H1 (cell line): ENCODE measurements around the gene MGLL. TPM values are rescaled to one million over a fixed set of nuclear protein-coding genes. Genes with fewer than 3 reads are reported as not detected.

ENCODE experiments used
- CTCF ChIA-PET: fragments of 300-600 bp; sonication (Branson Sonifier 250); formaldehyde crosslinking; loops from one replicate; lab custom pipeline; 2021; ENCODE audit not compliant: partially characterized antibody; lab: Charles Lee
- POLR2A ChIA-PET: fragments of 300-600 bp; sonication (Branson Sonifier 250); formaldehyde crosslinking; loops from one replicate; lab custom pipeline; 2021; ENCODE audit warnings: inconsistent platforms; ENCODE audit not compliant: partially characterized antibody; lab: Charles Lee
- DNase-seq, 2 experiments: peaks; one replicate each; pipeline versions ENCODE4 v3.0.0 to v3.0.0-alpha.2; 2010 to 2022; ENCODE audit warnings: low spot score in 2 of 2, low read depth in 1 of 2, mixed read lengths in 1 of 2
- FAIRE-seq: peaks from 2 replicates; lab custom pipeline; 2011; peaks lifted over from hg19 to GRCh38; lab: Jason Lieb, UNC
- H2AFZ ChIP-seq: 2 replicates; pipeline ENCODE4 v1.8.1; 2012; ENCODE audit warnings: low read length, inconsistent platforms
- H2AK5ac ChIP-seq: 2 replicates; pipeline ENCODE4 v1.6.1; 2013; ENCODE audit warnings: low read depth, low read length
- H2BK120ac ChIP-seq: replicated peaks from 2 replicates; pipeline ENCODE3; 2013; ENCODE audit warnings: low read depth, low read length, inconsistent platforms
- H2BK12ac ChIP-seq: 2 replicates; pipeline ENCODE4 v1.6.1; 2013; ENCODE audit warnings: low read depth, low read length
- H2BK15ac ChIP-seq: 2 replicates; pipeline ENCODE4 v1.6.1; 2013; ENCODE audit warnings: low read length
- H2BK20ac ChIP-seq: 2 replicates; pipeline ENCODE4 v1.6.1; 2013; ENCODE audit warnings: low read length
- H2BK5ac ChIP-seq: 2 replicates; pipeline ENCODE4 v1.6.1; 2013; ENCODE audit warnings: low read depth, low read length
- H3K14ac ChIP-seq: 2 replicates; pipeline ENCODE4 v1.6.1; 2013; ENCODE audit warnings: inconsistent platforms; ENCODE audit not compliant: insufficient read length
- H3K18ac ChIP-seq: 2 replicates; pipeline ENCODE4 v1.6.1; 2013; ENCODE audit warnings: low read length; ENCODE audit errors: extremely low read depth
- H3K23ac ChIP-seq: 2 replicates; pipeline ENCODE4 v1.6.1; 2013; ENCODE audit warnings: inconsistent platforms; ENCODE audit not compliant: insufficient read length
- H3K23me2 ChIP-seq: 2 replicates; pipeline ENCODE4 v1.6.1; 2013; ENCODE audit warnings: low read depth, low read length
- H3K27ac ChIP-seq: 2 replicates; pipeline ENCODE4 v1.6.1; 2011; ENCODE audit warnings: low read depth, low read length, inconsistent platforms
- H3K27me3 ChIP-seq, 4 experiments: replicated peaks in 1 of 4; 1 replicate in 1 of 4; 2 replicates in 3 of 4; pipeline versions ENCODE4 v1.6.1 to v1.8.1; 2011 to 2013; ENCODE audit warnings: low read length in 3 of 4, mild to moderate bottlenecking in 3 of 4, inconsistent platforms in 2 of 4, mixed read lengths in 2 of 4, moderate library complexity in 1 of 4; ENCODE audit not compliant: control insufficient read depth in 3 of 4, insufficient read depth in 3 of 4; ENCODE audit errors: extremely low read depth in 1 of 4
- H3K36me3 ChIP-seq, 4 experiments: 2 replicates each; pipeline versions ENCODE4 v1.6.1 to v1.8.1; 2011 to 2013; ENCODE audit warnings: mild to moderate bottlenecking in 4 of 4, low read length in 3 of 4, moderate library complexity in 2 of 4, control low read depth in 1 of 4, inconsistent platforms in 1 of 4; ENCODE audit not compliant: insufficient read depth in 4 of 4, control insufficient read depth in 2 of 4
- H3K4ac ChIP-seq: replicated peaks from 2 replicates; pipeline ENCODE3; 2013; ENCODE audit warnings: low read length, low read depth, mixed read lengths, inconsistent platforms; ENCODE audit not compliant: insufficient read length
- H3K4me1 ChIP-seq, 4 experiments: replicated peaks in 1 of 4; 1 replicate in 1 of 4; 2 replicates in 3 of 4; pipeline versions ENCODE4 v1.6.1 to v1.8.1; 2011 to 2013; ENCODE audit warnings: low read length in 3 of 4, inconsistent platforms in 2 of 4, mixed read lengths in 1 of 4; ENCODE audit not compliant: insufficient read depth in 4 of 4, control insufficient read depth in 3 of 4
- H3K4me2 ChIP-seq, 2 experiments: 2 replicates each; pipeline versions ENCODE4 v1.6.1 to v1.8.1; 2011 to 2013; ENCODE audit warnings: low read depth in 2 of 2, low read length in 2 of 2, control low read depth in 1 of 2, inconsistent platforms in 1 of 2, mild to moderate bottlenecking in 1 of 2; ENCODE audit not compliant: insufficient read depth in 1 of 2
- H3K4me3 ChIP-seq, 4 experiments: fragments of 200-600, 300-600 bp in 1 of 4; sonication (generic), shearing (Covaris generic), sonication (Bioruptor Twin) in 1 of 4; 2 replicates each; pipeline versions ENCODE4 v1.5.1 to v1.8.1; 2011 to 2016; ENCODE audit warnings: low read length in 4 of 4, low read depth in 3 of 4, control low read depth in 2 of 4, inconsistent platforms in 2 of 4, mild to moderate bottlenecking in 2 of 4, mixed read lengths in 1 of 4, moderate library complexity in 1 of 4; ENCODE audit not compliant: insufficient read depth in 2 of 4; ENCODE audit errors: extremely low read depth in 1 of 4
- H3K56ac ChIP-seq: replicated peaks from 2 replicates; pipeline ENCODE3; 2013; ENCODE audit warnings: low read depth, mild to moderate bottlenecking, mixed read lengths, low read length, inconsistent platforms; ENCODE audit not compliant: insufficient read length
- H3K79me1 ChIP-seq: 2 replicates; pipeline ENCODE4 v1.6.1; 2013; ENCODE audit warnings: low read depth, low read length, control low read depth
- H3K79me2 ChIP-seq, 2 experiments: 2 replicates each; pipeline versions ENCODE4 v1.6.1 to v1.8.1; 2012 to 2013; ENCODE audit warnings: low read length in 2 of 2, mild to moderate bottlenecking in 2 of 2, inconsistent platforms in 1 of 2; ENCODE audit not compliant: insufficient read depth in 2 of 2, control insufficient read depth in 1 of 2
- H3K9ac ChIP-seq, 4 experiments: replicated peaks in 1 of 4; 1 replicate in 1 of 4; 2 replicates in 3 of 4; pipeline versions ENCODE4 v1.6.1 to v1.8.1; 2011 to 2013; ENCODE audit warnings: low read depth in 3 of 4, low read length in 3 of 4, control low read depth in 2 of 4, mild to moderate bottlenecking in 2 of 4, moderate library complexity in 2 of 4, inconsistent platforms in 1 of 4; ENCODE audit errors: extremely low read depth in 1 of 4
- H3K9me3 ChIP-seq, 2 experiments: 2 replicates each; pipeline versions ENCODE4 v1.6.1 to v1.8.1; 2012 to 2013; ENCODE audit warnings: mild to moderate bottlenecking in 2 of 2, moderate library complexity in 2 of 2, control low read depth in 1 of 2, inconsistent platforms in 1 of 2, low read depth in 1 of 2, low read length in 1 of 2, mixed read lengths in 1 of 2; ENCODE audit not compliant: insufficient read depth in 2 of 2
- H4K20me1 ChIP-seq, 2 experiments: replicated peaks in 1 of 2; 2 replicates each; pipeline versions ENCODE3 to v1.8.1; 2011 to 2013; ENCODE audit warnings: inconsistent platforms in 2 of 2, low read length in 2 of 2, mild to moderate bottlenecking in 1 of 2; ENCODE audit not compliant: insufficient read depth in 2 of 2, control insufficient read depth in 1 of 2
- H4K5ac ChIP-seq: 2 replicates; pipeline ENCODE4 v1.6.1; 2013; ENCODE audit warnings: low read length, low read depth, mixed read lengths, inconsistent platforms; ENCODE audit not compliant: insufficient read length
- H4K8ac ChIP-seq: 2 replicates; pipeline ENCODE4 v1.8.0; 2013; ENCODE audit warnings: mild to moderate bottlenecking, moderate library complexity, low read length, inconsistent platforms; ENCODE audit not compliant: insufficient read depth; ENCODE audit errors: extremely low read depth
- H4K91ac ChIP-seq: replicated peaks from 2 replicates; pipeline ENCODE3; 2013; ENCODE audit warnings: low read length, mixed read lengths, inconsistent platforms; ENCODE audit not compliant: insufficient read length
- EZH2 ChIP-seq: fragments of 200-600 bp; sonication (generic); IDR thresholded peaks from 2 replicates; pipeline ENCODE4 v1.7.1; 2012; ENCODE audit warnings: low read depth, mild to moderate bottlenecking, moderate library complexity, low read length, inconsistent platforms; ENCODE audit not compliant: severe bottlenecking
- KDM4A ChIP-seq: IDR thresholded peaks from one replicate; pipeline ENCODE4 v1.7.1; 2012; ENCODE audit warnings: low read depth, mild to moderate bottlenecking, moderate library complexity, low read length, inconsistent platforms; ENCODE audit not compliant: severe bottlenecking
- POLR2AphosphoS5 ChIP-seq: IDR thresholded peaks from 2 replicates; pipeline ENCODE4 v1.6.1; 2011; ENCODE audit warnings: low read depth, low read length
- RFX5 ChIP-seq: IDR thresholded peaks from 2 replicates; pipeline ENCODE4 v1.6.1; 2011; ENCODE audit warnings: low read depth, low read length, improper control_type of control experiment, borderline replicate concordance
- SP1 ChIP-seq: IDR thresholded peaks from 2 replicates; pipeline ENCODE4 v1.6.1; 2011; ENCODE audit warnings: low read depth, low read length
- TAF7 ChIP-seq: optimal IDR thresholded peaks from 2 replicates; pipeline ENCODE3; 2011; ENCODE audit warnings: low read depth, mild to moderate bottlenecking, inconsistent platforms, low read length, moderate library complexity, borderline replicate concordance
- WGBS, 2 experiments: shearing (Covaris generic) in 1 of 2; methylation state at CpG; one replicate each; pipeline versions ENCODE4 v1.1.6 to v1.1.7; 2013 to 2015; ENCODE audit warnings: low lambda C conversion rate in 2 of 2, mixed read lengths in 2 of 2, inconsistent platforms in 1 of 2, low coverage in 1 of 2, missing lambda C conversion rate in 1 of 2; ENCODE audit not compliant: insufficient replicate concordance in 2 of 2, insufficient coverage in 1 of 2, insufficient read length in 1 of 2; ENCODE audit errors: extremely low coverage in 1 of 2, missing lambda C conversion rate in 1 of 2; 5-methylcytosine and 5-hydroxymethylcytosine counted together
- polyA plus RNA-seq, 7 experiments: library from polyadenylated mRNA; depleted of rRNA in 3 of 7; stranded (reverse) in 5 of 7; unstranded in 2 of 7; fragments of >200 nt in 5 of 7; fragments of 200-250 nt in 2 of 7; gene quantifications; 1 replicate in 5 of 7; 2 replicates in 1 of 7; 4 replicates in 1 of 7; pipeline versions ENCODE4 v1.2.1 to v1.2.3, GENCODE V29; 2011 to 2013; ENCODE audit warnings: missing spikeins in 2 of 7, mixed read lengths in 2 of 7
- total RNA-seq: library from RNA; stranded (reverse); fragmentation: NEBNext Ultra II Directional; extraction: Animal tissue kit (Norgen Biotek cat#: 25700); gene quantifications from 2 replicates; pipeline ENCODE4 v1.2.1, GENCODE V29; 2021

Gene MGLL
- total and polyA plus RNA-seq, 2 of the 8 experiments (the other 6 are each of a cell fraction or from before 2014, with no cell fraction given), result 0.05 to 0.34 TPM

GRCh38 chr3:127829537-127829936 is 7.2 kb upstream of the MGLL start:
- CTCF ChIA-PET, result interaction anchor here (0.9 to 1.3 kb wide), 2 partner anchors 38 to 135 kb away, joined by 3 to 4 read pairs; no protein-coding TSS in a partner anchor
- no peak for FAIRE-seq
- H2BK120ac ChIP-seq, result no peak overlapping the region
- TF ChIP-seq RFX5 (no peak), KDM4A (no peak), POLR2AphosphoS5 (no peak), TAF7 (no peak), SP1 (no peak), EZH2 (no peak)

More at GRCh38 chr3:127829537-127829936, 7.2 kb upstream of the MGLL start:
- no peaks in the 10 kb centered on the region for H4K20me1 ChIP-seq
- no peak overlapping the region for H3K23ac ChIP-seq
- 0% methylated on average over 1 of the region's 1 CpG; no CpG with 5 or more reads in 1 of the 2 experiments for WGBS, 2 experiments
- no peak overlapping the region for H2BK12ac ChIP-seq
- H3K56ac ChIP-seq, result no peak overlapping the region
- H3K79me1 ChIP-seq, result no peaks in the 10 kb centered on the region
- H3K27ac ChIP-seq, result no peak overlapping the region
- H3K4me3 ChIP-seq, result no peak overlapping the region
- H4K5ac ChIP-seq, result no peak overlapping the region
- no peak overlapping the region for H2BK15ac ChIP-seq
- 0 out of 4 replicates have a peak, but pooled peaks cover 0 to 4% of the 10 kb centered on the region in 2 experiments for H3K9me3 ChIP-seq
- no peak overlapping the region for H3K4me2 ChIP-seq
- DNase-seq, result no peak
- H3K36me3 ChIP-seq, result peaks cover 0 to 2% (median 0%) of the 10 kb centered on the region in 4 experiments; a peak in 1 of 8 replicates
- no peak overlapping the region for H3K18ac ChIP-seq
- H3K27me3 ChIP-seq, result peaks cover 0 to under 1% (median under 1%) of the 10 kb centered on the region in 4 experiments; a peak in 3 of 7 replicates
- no peak overlapping the region for H3K9ac ChIP-seq
- H2BK5ac ChIP-seq, result no peak overlapping the region
- no peak overlapping the region for H3K14ac ChIP-seq
- H4K91ac ChIP-seq, result no peak overlapping the region
- H2AFZ ChIP-seq, result no peak overlapping the region
- no peaks in the 10 kb centered on the region for H3K79me2 ChIP-seq
- H3K4ac ChIP-seq, result no peak overlapping the region
- H2AK5ac ChIP-seq, result no peak overlapping the region
- H4K8ac ChIP-seq, result no peak overlapping the region
- POLR2A ChIA-PET, result no interaction called here
- H2BK20ac ChIP-seq, result no peak overlapping the region
- no peaks in the 10 kb centered on the region for H3K23me2 ChIP-seq
- no peaks in the 10 kb centered on the region for H3K4me1 ChIP-seq
